ENCODE results near the gene CSNK2A2.

CSNK2A2 gene

GRCh38 chr16:58198022-58198683 lies at the start of gene CSNK2A2:
CSNK2A2 (minus strand) TSS chr16:58198106; CDS start chr16:58197736, 370 bp downstream.
- DNase-seq (ENCODE audit: low spot score), result peak; percentile 86

GRCh38 chr16:58243528-58244004 lies 45.7 kb upstream of the CSNK2A2 start:
- DNase-seq (ENCODE audit: low spot score), result no peak

DNA sequence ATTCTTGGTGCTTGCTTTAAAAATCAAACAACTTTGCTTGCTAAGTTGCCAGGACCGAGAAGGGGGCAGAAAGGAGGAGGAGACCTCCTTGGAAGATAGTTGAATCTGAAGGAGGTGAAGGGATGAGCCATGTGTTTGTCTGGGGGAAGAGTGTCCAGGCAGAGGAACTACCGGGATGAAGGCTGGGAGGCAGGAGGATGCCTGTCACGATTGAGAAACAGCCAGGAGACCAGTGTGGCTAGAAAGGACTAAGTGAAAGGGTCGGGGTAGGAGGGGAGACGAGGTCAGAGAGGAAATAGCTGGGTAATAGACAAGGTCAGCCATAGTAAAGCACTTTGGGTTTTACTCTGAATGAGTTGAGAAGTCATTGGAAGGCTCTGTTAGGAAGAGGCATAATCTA lies 38.9 kb upstream of the CSNK2A2 start:
- DNase-seq (ENCODE audit: low spot score), result no peak

- peak; percentile 50 for DNase-seq (ENCODE audit: low spot score)
These were observed 38.4 kb upstream of the CSNK2A2 start for GRCh38 chr16:58236231-58236690.

- no peak for DNase-seq (ENCODE audit: low spot score)
These were observed 37.8 kb upstream of the CSNK2A2 start for GRCh38 chr16:58235663-58236062.

DNA sequence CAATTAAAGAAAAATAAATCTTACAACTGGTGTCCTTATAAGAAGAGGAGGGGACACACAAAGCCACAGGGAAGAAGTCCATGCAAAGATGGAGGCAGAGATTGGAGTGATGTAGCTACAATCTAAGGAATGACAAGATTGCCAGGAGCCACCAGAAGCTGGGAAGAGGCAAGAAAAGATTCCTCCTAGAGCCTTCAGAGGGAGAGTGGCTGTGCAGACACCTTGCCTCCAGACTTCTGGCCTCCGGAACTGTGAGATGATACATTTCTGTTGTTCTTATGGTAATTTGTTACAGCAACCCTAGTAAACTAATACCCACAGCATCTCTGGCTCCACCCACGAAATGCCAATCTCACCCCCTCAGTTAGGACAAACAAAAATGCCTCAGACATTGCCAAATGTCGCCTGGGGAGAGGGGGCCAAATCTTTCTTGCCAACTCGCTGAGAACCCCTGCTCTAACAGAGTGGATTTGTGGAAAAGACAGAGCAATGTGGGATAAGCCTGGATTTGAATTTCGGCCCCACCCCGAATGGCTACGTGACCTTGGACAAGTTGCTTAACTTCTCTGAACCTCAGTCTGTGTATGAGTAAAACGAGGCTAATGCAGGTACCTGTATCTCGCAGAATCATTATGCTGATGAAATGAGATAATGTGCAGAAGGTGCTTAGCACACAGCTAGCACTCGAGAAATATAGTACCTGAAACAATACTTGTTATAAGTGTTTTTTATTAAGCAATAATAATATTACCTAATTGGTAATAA lies 37.1 kb upstream of the CSNK2A2 start:
- DNase-seq (ENCODE audit: low spot score), result no peak

DNA sequence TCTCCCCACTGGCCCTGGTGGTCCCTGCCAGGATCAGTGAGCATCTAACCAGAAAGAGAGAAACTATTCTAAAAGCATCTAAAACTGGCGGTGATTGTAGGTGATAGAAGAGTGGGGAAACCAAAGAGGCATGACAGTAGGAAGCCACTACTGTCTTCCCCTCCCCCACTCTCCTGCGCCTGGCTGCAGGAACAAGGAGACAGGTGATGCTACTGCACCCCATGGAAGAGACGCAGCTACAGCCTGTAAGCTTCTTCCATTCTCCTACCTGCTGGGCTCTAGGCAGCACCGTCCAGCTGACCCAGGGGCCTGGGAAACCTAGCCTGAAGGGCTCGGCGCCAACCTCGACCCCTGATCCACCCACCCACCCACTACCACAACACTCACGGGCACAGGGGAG lies 32.4 kb upstream of the CSNK2A2 start:
- DNase-seq (ENCODE audit: low spot score), result no peak

DNA sequence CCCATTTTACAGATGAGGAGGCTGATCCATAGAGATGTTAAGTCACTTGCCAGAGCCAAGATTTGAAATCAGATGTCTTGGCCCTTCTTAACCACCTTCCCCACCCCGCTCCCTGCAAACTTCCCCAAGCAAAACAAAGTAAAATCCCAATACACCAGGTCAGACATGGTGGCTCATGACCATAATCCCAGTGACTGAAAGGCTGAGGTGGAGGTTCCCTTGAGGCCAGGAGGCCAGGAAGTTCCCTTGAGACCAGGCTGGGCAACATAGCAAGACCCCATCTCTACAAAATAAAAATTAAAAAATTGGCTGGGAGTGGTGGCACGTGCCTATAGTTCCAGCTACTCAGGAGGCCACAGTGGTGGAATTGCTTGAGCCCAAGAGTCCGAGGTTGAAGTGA lies 28.9 kb upstream of the CSNK2A2 start:
- no peak for DNase-seq (ENCODE audit: low spot score)

DNA sequence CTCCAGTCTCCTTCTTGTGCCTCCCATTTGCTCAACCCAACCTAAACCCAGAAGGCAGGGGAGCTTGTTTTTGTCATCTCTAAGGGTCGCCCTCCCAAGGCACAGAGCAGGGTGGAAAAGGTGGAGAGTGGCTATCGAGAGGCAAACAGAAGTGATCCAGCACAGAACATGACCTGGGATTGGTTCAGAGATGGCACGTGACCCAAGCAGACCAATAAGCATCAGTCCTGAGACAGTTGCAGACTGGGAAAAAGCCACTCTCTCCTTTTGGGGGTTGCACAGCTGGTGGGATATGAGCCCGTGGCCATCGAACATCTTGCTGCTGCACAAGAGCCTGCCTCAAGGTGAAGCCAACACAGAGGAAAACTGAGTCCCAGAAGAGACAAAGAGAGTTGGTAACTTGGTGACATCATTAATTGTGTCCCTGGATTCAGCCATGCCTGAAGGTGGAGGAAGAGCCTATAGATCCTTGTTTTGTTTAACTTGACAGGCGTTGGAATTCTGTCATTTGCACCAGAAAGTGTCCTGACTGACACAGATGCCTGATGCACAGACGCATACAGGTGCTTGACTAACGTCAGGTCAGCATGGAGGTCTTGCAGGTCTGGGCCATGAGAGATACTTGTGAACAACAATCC lies 28.2 kb upstream of the CSNK2A2 start:
- DNase-seq (ENCODE audit: low spot score), result no peak

- DNase-seq (ENCODE audit: low spot score), result no peak
These were observed 24.8 kb upstream of the CSNK2A2 start for GRCh38 chr16:58222532-58223316.

GRCh38 chr16:58219432-58219831 lies 21.5 kb upstream of the CSNK2A2 start:
- no peak for DNase-seq (ENCODE audit: low spot score)

- DNase-seq (ENCODE audit: low spot score), result no peak
These were observed 20.9 kb upstream of the CSNK2A2 start for GRCh38 chr16:58218786-58219185.

DNA sequence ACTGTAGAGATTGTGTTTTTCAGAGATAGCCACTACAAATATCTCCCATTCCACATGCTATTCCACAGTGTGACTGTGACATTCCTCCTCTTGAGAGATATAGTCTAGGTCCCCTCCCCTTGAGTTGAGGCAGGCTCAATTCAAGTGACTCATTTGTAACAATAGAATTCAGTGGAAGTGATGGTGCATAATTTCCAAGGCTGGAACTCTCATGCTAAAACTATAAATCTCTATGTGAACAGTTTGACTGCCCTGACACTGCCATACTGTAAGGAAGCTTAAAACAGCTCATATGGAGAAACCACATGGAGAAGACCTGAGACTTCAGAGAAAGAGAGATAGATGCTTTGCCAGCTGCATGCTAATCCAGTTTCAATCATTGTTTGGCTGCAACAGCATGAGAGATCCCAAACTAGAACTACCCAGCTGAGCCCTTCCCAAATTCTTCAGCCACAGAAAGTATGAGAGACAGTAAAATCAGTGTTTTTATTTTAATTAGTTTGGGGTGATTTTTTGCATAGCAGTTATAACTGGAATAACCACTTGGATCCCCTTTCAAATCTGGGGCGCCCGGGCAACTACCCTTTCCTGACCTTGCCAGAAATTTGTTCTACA lies 19.5 kb upstream of the CSNK2A2 start:
- no peak for DNase-seq (ENCODE audit: low spot score)

DNA sequence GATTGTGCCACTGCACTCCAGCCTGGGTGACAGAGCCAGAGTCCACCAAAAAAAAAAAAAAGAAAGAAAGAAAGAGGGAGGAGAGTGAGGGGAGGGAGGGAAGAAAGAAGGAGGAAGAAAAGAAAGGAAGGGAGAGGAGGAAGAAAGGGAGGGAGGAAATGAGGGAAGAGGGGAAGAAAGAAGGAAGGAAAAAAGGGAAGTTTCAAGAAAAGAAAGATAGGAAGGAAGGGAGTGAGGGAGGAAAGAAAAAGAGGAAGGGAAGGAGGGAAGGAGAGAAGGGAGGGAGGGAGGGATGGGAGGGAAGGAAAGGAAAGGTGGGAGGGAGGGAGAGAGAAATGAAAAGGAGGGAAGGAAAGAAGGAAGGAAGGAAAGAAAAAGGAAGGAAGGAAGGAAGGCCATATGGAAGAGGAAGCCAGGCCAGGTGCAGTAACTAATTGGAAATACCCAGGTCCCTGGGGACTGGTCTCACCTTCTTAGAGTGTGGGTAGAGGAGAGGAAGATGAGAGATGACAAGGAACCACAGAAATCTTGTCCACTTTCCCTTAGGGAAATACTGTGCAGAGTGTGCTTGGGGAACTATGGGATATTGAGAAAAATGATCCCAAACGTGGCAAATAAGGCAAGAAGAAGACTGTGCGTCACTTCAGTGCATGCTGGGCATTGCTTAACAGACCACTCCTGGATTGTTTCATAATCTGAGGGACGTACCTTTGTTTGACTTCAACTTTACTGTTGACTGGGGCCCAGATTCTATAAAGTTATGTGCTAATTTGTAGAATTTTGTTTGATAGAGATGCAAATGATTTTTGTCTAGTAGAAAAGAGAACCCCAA lies 15.1 kb upstream of the CSNK2A2 start:
- no peak for DNase-seq (ENCODE audit: low spot score)

DNA sequence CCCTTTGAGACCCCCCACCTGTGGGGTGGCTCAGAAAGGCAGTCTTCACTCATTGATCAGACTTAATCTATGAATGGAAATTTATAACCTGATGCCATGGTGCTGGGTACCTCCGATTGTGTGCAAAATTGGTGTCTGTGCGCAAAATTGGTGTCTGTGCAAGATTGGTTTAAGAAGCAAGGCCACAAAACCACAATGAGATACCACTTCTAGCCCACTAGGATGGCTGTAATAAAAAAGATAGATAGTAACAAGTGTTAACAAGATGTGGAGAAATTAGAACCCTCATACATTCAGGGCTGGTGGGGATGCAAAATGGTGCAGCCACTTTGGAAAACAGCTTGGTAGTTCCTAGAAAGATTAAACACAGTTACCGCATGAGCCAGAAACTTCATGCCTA lies 13.9 kb upstream of the CSNK2A2 start:
- DNase-seq (ENCODE audit: low spot score), result no peak

DNA sequence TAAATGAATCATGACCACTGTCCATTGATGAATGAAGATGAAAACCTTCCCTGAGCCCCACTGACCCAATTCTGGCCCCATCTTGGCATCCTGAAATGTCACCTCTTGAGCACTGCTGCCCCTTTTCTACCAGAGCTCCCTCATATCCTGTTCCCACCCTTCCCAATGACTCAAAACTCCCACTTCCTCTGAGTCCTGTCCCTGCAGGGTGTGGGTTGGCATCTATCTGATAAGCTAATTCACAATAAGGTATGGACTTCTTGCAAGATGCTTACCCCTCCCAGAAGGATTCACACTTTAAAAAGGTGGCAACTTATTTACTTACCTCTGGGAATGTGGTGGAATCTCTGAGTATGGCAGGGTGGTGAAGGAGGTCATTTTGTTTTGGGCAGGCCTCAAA lies 13.3 kb upstream of the CSNK2A2 start:
- DNase-seq (ENCODE audit: low spot score), result no peak

DNA sequence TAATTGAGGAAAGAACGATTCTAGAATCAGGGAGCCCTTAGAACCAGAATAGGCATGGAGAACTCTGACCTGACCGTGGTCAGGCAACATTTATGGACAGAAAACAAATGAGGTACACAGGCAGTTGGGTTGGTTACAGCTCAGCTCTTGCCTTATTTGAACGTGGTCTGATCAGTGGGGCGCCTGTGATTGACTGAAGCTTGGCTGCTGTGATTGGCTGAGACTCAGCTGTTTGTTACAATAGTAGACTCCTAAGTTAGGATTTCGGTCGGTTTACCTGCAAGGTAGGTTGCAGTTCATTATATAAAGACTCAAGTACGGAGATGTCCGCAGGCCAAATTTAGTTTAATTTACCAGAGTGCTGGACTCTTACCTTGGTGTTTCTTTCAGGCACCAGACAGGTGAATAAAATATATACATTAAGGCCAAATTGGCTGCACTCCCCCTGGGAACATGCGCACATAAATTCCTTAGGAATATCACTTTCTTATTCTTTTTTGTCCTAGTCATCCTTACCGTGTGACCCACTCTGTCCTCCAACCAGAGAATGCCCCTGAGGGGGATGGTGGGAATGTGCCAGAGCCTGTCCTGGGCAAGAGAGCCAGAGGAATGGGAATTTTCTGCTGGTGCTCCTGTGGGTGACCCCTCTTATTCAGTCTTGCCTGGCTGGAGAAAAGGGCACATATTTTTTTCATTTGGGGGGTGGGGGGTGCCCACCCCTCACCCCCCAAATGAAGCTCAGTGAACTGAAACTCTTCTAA lies 7.5 kb upstream of the CSNK2A2 start:
- DNase-seq (ENCODE audit: low spot score), result no peak

- DNase-seq (ENCODE audit: low spot score), result no peak
These were observed 3.3 kb upstream of the CSNK2A2 start for GRCh38 chr16:58201163-58201562.

GRCh38 chr16:58200004-58200797 lies 2.3 kb upstream of the CSNK2A2 start:
- no peak for DNase-seq (ENCODE audit: low spot score)

All from hepatic stellate cell (primary cell).